GM18858 (cell line): ENCODE data around the gene KCTD15.

Experiments
- ATAC-seq: cut with Tn5 transposase; IDR thresholded peaks from one replicate; pipeline ENCODE4 v1.9.1; 2021; ENCODE audit not compliant: unreplicated experiment

Gene KCTD15

GRCh38 chr19:33845498-33845897, 48.8 kb downstream of the KCTD15 start:
- ATAC-seq = no peak

- ATAC-seq = no peak
These were observed 53.0 kb downstream of the KCTD15 start for GRCh38 chr19:33849551-33850147.

GRCh38 chr19:33859016-33859415, 62.3 kb downstream of the KCTD15 start:
- no peak for ATAC-seq

GRCh38 chr19:33860312-33861090, 63.8 kb downstream of the KCTD15 start:
- ATAC-seq = no peak

- no peak for ATAC-seq
These were observed 65.3 kb downstream of the KCTD15 start for GRCh38 chr19:33861950-33862349.

GRCh38 chr19:33862981-33863380, 66.3 kb downstream of the KCTD15 start:
- ATAC-seq = no peak

GRCh38 chr19:33863436-33863835, 66.8 kb downstream of the KCTD15 start:
- no peak for ATAC-seq

- ATAC-seq = no peak
These were observed 67.7 kb downstream of the KCTD15 start for GRCh38 chr19:33864311-33864850.

- no peak for ATAC-seq
These were observed 68.6 kb downstream of the KCTD15 start for GRCh38 chr19:33865306-33865705.
